Endothelial cell of umbilical vein (primary cell): ENCODE measurements around the gene CCSER1.

Source experiments
- EZH2 ChIP-seq: IDR thresholded peaks from 2 replicates; pipeline ENCODE4 v1.6.1; 2012; ENCODE audit warnings: borderline replicate concordance, low read depth, mild to moderate bottlenecking, moderate library complexity, low read length, inconsistent platforms; ENCODE audit not compliant: severe bottlenecking
- GATA2 ChIP-seq: IDR thresholded peaks from 2 replicates; pipeline ENCODE4 v1.7.0; 2011; ENCODE audit warnings: low read depth, mild to moderate bottlenecking, moderate library complexity, mixed read lengths, low read length; ENCODE audit not compliant: insufficient read length, insufficient read depth
- JUN ChIP-seq: IDR thresholded peaks from 2 replicates; pipeline ENCODE4 v1.6.1; 2011; ENCODE audit warnings: borderline replicate concordance, low read depth; ENCODE audit not compliant: insufficient read length, insufficient read depth
- POLR2A ChIP-seq: IDR thresholded peaks from 2 replicates; pipeline ENCODE4 v1.6.1; 2012; ENCODE audit warnings: low read depth, mild to moderate bottlenecking, control low read depth, low read length
- POLR2AphosphoS5 ChIP-seq: IDR thresholded peaks from 2 replicates; pipeline ENCODE4 v1.6.1; 2012; ENCODE audit warnings: low read depth, mild to moderate bottlenecking, control low read depth, low read length, moderate library complexity; ENCODE audit not compliant: insufficient read depth
- TF ChIP-seq, protein P1 (sequence below), 2 donors: IDR thresholded peaks; 1 replicate in 1 of 2; 2 replicates in 1 of 2; pipeline ENCODE4 v1.5.1; 2011; ENCODE audit warnings: low read length in 2 of 2, mild to moderate bottlenecking in 2 of 2, moderate library complexity in 2 of 2, control low read depth in 1 of 2, inconsistent platforms in 1 of 2, low read depth in 1 of 2; ENCODE audit not compliant: insufficient read depth in 1 of 2; ENCODE audit errors: extremely low read depth in 1 of 2

DNA sequence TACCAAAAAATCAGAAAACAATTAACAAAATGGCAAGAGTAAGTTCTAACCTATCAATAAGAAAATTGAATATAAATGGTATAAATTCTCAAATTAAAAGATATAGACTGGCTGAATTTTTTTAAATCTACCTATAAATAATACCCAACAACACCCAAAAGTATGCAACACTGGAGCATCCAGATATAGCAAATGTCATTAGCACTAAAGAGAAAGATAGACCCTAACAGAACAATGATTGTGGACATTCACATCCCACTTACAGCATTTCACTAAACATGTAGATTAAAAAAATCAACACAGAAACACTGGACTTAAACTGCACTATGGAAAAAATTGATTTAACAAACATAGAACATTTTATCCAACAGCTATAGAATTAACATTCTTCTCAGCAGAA is 1503.6 kb downstream of the CCSER1 start:
- TF ChIP-seq, protein P1, sequence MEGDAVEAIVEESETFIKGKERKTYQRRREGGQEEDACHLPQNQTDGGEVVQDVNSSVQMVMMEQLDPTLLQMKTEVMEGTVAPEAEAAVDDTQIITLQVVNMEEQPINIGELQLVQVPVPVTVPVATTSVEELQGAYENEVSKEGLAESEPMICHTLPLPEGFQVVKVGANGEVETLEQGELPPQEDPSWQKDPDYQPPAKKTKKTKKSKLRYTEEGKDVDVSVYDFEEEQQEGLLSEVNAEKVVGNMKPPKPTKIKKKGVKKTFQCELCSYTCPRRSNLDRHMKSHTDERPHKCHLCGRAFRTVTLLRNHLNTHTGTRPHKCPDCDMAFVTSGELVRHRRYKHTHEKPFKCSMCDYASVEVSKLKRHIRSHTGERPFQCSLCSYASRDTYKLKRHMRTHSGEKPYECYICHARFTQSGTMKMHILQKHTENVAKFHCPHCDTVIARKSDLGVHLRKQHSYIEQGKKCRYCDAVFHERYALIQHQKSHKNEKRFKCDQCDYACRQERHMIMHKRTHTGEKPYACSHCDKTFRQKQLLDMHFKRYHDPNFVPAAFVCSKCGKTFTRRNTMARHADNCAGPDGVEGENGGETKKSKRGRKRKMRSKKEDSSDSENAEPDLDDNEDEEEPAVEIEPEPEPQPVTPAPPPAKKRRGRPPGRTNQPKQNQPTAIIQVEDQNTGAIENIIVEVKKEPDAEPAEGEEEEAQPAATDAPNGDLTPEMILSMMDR (IDR thresholded peaks at IDR 0.05; ENCODE audit: extremely low read depth in 1 of 2, insufficient read depth in 1 of 2, low read depth in 1 of 2, low read length in 2 of 2), result no peak
- TF ChIP-seq EZH2, result no peak
- TF ChIP-seq POLR2A, result no peak
- TF ChIP-seq POLR2AphosphoS5, result no peak
- TF ChIP-seq GATA2, result no peak
- no peak for TF ChIP-seq JUN
